HK-2 (cell line): ENCODE measurements around the gene TAS2R39.

Source experiments
- DNase-seq: peaks from one replicate; pipeline ENCODE4 v3.0.0-alpha.2; 2018; ENCODE audit not compliant: unreplicated experiment

TAS2R39 gene

DNA sequence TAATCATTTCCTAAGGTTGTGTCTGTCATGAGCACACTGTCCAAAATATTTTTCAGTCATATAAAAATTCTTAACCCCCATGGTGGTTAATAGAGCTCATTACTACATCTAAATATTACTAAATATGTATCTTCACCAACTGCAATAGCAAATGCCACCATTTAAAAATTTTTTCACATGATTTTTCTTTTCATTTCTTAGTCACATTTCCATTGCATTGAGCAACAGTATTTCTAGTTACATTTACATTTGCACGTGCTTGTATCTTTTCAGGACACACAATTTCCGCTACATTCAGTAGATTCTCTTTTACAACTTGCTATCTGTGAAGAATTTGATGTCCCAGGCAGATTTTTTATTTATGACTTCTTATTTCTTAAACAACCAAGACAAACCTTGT is 33.5 kb downstream of the TAS2R39 start:
- no peak for DNase-seq

DNA sequence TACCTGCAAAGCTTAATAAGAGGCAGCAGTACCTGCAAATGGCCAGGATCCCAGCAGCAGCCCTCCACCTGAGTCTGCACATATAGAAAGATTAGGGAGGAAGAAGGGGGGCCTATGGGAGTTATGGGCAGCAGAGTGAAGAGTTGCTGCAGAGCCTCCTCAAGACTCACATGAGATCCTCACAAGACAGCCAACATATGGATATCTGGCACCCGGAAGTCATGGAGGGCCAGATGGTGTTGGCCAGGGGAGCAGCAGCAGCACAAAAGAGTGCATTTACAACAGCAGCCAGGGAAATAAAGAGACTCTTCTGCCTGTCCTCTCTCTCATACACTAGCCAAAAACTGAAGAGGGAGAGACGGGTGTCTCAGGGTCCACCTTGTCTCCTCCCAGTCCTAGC is 34.6 kb downstream of the TAS2R39 start:
- DNase-seq = no peak

DNA sequence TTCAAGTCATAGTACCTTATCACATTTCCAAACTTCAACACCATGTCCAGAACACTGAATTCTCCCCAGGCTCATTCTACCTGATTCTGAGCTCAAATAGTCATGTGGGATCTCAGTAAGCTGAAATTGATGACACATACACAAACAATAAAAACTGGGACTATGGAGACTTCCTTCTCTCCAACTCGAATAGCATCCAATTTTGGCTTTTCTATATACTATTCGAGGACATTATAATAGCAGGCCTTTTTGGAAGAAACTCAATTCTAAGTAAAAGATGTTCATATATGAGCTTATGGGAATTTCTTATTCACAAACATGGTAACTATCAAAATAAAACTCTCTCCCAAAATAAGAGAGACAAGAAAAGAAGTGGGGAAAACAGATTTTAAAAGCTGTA is 38.1 kb downstream of the TAS2R39 start:
- no peak for DNase-seq

DNA sequence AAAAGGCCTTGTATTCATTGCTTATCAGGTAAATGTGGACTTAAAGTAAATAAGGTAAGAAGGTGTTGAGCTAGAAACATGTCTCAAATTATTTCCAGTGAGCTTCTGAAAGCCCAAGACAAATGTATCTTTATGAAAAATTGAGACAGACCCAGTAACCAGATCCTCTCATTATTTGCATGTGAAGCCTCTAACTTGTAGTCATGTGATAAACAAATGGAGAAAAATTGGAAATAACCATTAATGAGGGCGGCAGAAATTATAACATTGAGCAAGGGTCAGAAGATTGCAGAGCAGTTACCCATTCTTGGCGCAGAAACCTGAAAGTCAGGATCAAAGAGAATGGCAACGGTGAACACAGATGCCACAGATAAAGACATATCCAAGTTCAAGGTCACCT is 38.5 kb downstream of the TAS2R39 start, which contains the start of gene TAS2R40:
Gene TAS2R40, plus strand, starts transcription at position 301 of the 400 bp plus-strand sequence. Its CDS starts 42 bp downstream, at position 343.
- DNase-seq = no peak

DNA sequence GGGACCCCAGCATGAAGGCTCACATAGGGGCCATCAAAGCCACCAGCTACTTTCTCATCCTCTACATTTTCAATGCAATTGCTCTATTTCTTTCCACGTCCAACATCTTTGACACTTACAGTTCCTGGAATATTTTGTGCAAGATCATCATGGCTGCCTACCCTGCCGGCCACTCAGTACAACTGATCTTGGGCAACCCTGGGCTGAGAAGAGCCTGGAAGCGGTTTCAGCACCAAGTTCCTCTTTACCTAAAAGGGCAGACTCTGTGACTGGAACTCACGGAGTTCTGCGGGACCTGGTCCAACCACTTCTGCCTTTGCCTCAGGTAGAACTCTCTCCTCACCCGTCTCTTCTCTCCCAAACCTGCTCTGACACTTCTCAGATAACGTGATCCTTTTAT is 39.6 kb downstream of the TAS2R39 start:
- DNase-seq = no peak

DNA sequence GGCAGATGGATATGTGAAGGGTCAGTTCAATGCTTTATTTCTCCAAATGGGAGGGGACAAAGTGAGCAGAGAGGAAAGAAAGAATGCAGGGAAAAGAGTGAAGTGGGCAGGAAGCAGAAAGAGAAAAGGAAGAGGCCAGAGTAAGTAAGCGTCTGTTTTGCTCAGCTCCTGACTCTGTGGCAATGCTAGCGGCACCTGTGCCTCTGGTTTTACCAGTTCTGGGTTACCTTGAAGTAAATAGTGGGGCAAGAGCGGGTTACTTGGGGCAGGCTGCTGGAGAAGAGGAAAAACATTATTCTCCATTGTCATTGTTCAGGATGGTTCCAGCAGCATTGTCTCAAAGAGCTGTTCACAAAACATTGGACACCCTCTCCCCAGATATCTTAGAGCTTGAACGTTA is 40.6 kb downstream of the TAS2R39 start:
- no peak for DNase-seq

DNA sequence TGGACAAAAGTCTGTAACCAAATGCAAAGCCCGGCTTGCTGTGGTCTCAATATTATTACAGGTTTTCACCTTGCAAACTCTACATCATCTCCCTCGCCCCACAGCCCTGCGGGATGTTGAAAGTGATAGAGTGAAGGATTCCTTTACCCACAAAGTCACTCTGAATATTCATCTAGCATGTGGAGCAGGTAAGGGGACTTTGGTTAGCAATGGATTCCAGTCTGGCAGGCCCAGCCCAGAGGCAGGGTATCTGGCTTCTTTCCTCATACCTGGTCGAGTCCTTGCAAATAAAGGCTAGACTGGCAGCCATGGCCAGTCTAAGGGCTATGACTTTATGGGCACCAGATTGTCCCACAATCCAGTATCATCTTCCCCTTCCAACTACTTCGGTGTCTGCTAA is 41.8 kb downstream of the TAS2R39 start:
- DNase-seq = no peak

DNA sequence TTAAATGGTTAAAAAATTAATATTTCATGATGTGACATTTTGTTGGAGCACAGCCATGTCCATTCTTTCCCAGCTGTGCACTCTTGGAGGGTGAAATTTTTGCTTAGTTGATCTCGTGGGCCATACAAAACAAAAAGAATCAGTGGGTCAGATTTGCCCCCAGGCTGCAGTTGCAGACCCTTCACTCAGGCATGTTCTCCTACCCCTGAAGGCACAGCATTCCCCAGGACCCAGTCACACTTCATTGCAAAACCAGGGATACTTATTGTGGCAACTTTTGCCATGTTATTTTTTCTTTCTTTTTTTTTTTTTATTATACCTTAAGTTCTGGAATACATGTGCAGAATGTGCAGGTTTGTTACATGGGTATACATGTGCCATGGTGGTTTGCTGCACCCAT is 44.6 kb downstream of the TAS2R39 start:
- DNase-seq = no peak

- no peak for DNase-seq
Observed at GRCh38 chr7:143229054-143229790, 46.0 kb downstream of the TAS2R39 start.

DNA sequence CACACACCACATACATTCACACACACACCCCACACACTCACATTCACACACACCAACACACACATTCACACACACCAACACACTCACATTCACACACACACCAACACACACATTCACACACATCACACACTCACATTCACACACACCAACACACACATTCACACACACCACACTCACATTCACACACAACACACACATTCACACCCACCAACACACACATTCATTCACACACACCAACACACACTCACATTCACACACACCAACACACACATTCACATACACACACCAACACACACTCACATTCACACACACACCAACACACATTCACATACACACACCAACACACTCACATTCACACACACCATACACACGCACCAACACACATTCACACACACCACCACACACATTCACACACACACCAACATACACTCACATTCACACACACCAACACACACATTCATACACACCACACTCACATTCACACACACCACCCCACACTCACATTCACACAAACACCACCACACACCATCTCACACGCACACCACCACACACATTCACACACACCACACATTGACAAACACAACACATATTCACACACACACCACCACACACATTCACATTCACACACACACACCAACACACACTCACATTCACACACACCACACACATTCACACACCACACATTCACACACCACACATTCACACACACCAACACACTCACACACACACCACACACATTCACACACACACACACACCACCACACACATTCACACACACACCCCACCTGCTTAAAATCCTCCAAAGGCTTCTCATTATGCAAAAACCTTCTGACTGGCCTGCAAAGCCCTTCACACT is 47.6 kb downstream of the TAS2R39 start:
- DNase-seq = no peak
